A673 (cell line): ENCODE results near the gene TXNRD1. TPM values are rescaled to one million over a fixed set of nuclear protein-coding genes. Genes with fewer than 3 reads are reported as not detected.

ENCODE experiments used
- BruUV-seq: library from RNA; stranded (reverse); fragments of 400-500 nt; replicated peaks from 2 replicates; lab custom pipeline; 2021; lab: Mats Ljungman, UMichigan
- CTCF ChIA-PET: fragments of 300-600 bp; sonication (Branson Sonifier 250); formaldehyde crosslinking; loops from one replicate; lab custom pipeline; 2022; ENCODE audit warnings: antibody characterized with exemption; lab: Charles Lee
- POLR2A ChIA-PET: fragments of 300-600 bp; sonication (Branson Sonifier 250); formaldehyde crosslinking; loops from one replicate; lab custom pipeline; 2022; ENCODE audit warnings: antibody characterized with exemption; ENCODE audit not compliant: low non-redundant PET; lab: Charles Lee
- DNase-seq: peaks from one replicate; pipeline ENCODE4 v3.0.0-alpha.2; 2015; ENCODE audit warnings: low spot score
- H3K27ac ChIP-seq: fragments of 200-600 bp; sonication (generic); 2 replicates; pipeline ENCODE4 v1.5.1; 2016; ENCODE audit warnings: mixed run types, low read depth, mild to moderate bottlenecking, mixed read lengths, antibody characterized with exemption, low read length; ENCODE audit not compliant: poor library complexity, severe bottlenecking
- H3K27me3 ChIP-seq: fragments of 200-600 bp; sonication (generic); replicated peaks from 2 replicates; pipeline ENCODE4 v1.6.1; 2017; ENCODE audit warnings: mixed run types, low read depth, mild to moderate bottlenecking, mixed read lengths, antibody characterized with exemption, low read length; ENCODE audit not compliant: insufficient read depth, poor library complexity
- H3K36me3 ChIP-seq: fragments of 200-600 bp; sonication (generic); 2 replicates; pipeline ENCODE4 v1.6.1; 2016; ENCODE audit warnings: mixed run types, mild to moderate bottlenecking, mixed read lengths, antibody characterized with exemption, low read length; ENCODE audit not compliant: insufficient read depth, poor library complexity, severe bottlenecking
- H3K4me1 ChIP-seq: fragments of 200-600 bp; sonication (generic); 2 replicates; pipeline ENCODE4 v1.6.1; 2017; ENCODE audit warnings: mixed run types, mild to moderate bottlenecking, mixed read lengths, antibody characterized with exemption, low read length; ENCODE audit not compliant: insufficient read depth, poor library complexity, severe bottlenecking
- H3K4me3 ChIP-seq: fragments of 200-600 bp; sonication (generic); 2 replicates; pipeline ENCODE4 v1.5.1; 2016; ENCODE audit warnings: low read depth, mixed run types, mild to moderate bottlenecking, mixed read lengths, low read length; ENCODE audit not compliant: poor library complexity, severe bottlenecking
- H3K9me3 ChIP-seq: fragments of 200-600 bp; sonication (generic); 2 replicates; pipeline ENCODE4 v1.6.1; 2016; ENCODE audit warnings: mixed run types, low read depth, mild to moderate bottlenecking, mixed read lengths, antibody characterized with exemption, low read length; ENCODE audit not compliant: poor library complexity, severe bottlenecking
- CTCF ChIP-seq: fragments of 300-800, 200-600 bp; sonication (generic); conservative IDR thresholded peaks from 2 replicates; pipeline ENCODE4 v1.5.1; 2017; ENCODE audit warnings: low read depth, mild to moderate bottlenecking, antibody characterized with exemption, low read length, moderate library complexity, mixed read lengths
- EZH2 ChIP-seq: fragments of 200-600 bp; sonication (generic); IDR thresholded peaks from 2 replicates; pipeline ENCODE4 v1.6.1; 2017; ENCODE audit warnings: borderline replicate concordance, low read depth, mild to moderate bottlenecking, mixed read lengths, antibody characterized with exemption, low read length; ENCODE audit not compliant: poor library complexity, severe bottlenecking
- intact Hi-C: fragments of 100-400 bp; cut with micrococcal nuclease; formaldehyde crosslinking; loops from one replicate; pipeline ENCODE4 v1.10.0; 2022; ENCODE audit not compliant: unreplicated experiment
- total RNA-seq: library from RNA; stranded (reverse); gene quantifications from 2 replicates; pipeline ENCODE4 v1.2.3, GENCODE V29; 2021

TXNRD1 gene
- total RNA-seq, 1 experiment from 2014 or later: 226 TPM

DNA sequence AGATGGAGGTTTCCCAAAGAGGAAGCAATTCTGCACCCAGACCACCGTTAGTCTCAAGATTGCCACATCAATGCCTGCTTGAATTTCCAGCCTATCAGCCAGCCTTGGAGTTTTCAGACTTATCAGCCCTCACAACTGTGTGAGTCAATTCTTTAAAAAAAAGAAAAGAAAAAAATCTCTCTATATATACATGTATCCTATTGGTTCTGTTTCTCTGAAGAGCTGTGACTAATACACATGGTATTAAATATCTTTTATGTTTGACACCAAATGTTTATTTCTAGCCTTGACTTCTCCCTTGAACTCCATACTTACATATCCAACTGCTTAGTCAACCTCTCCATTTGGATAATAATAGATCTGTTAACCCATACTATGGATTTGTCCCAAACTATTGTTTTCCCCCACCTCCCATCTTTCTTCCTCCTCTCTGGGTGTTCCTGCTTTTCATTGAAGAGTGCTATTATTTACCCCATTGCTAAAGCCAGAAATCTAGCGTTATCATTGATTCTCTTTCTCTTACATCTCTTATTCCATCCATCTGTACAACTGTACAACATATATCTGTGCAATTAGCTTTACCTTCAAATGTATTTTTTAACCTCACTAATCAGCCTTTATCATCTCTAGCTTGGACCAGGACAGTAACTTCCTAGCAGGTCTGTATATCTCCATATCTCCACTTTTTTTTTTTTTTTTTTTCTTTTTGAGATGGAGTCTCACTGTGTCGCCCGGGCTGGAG is 65.3 kb downstream of the TXNRD1 start:
- TF ChIP-seq EZH2: no peak
- no peak for TF ChIP-seq CTCF
- Histone ChIP-seq H3K36me3 (no peaks in the 10 kb centered on the region), H3K27ac (no peak overlapping the region), H3K4me1 (peaks cover 5% of the 10 kb centered on the region), H3K27me3 (no peaks in the 10 kb centered on the region), H3K4me3 (no peak overlapping the region), H3K9me3 (no peaks in the 10 kb centered on the region)
- no peak for DNase-seq
- intact Hi-C loops: no loop called here
- BruUV-seq: no TSS peak
- POLR2A ChIA-PET: no interaction called here
- CTCF ChIA-PET: interaction anchor here (0.6 kb wide), 1 partner anchor 685 kb away, joined by 6 read pairs; no protein-coding TSS in a partner anchor

DNA sequence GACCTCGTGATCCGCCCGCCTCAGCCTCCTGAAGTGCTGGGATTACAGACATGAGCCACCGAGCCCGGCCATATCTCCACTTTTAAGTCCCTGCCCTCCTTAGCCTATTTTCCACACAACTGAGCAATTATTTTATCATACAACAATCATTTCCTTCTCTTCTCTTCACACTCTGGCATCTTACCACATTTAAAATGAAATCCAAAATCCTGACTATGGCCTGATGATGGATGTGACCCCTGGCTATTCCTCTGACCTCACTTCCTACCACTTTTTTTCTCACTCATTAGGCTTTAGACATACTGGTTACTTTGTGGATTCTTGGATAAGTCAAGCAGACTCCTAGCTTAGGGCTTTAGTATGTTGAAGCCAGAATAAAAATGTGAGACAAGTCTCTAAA is 66.1 kb downstream of the TXNRD1 start:
- TF ChIP-seq EZH2 (no peak), CTCF (no peak)
- H3K9me3 ChIP-seq: no peaks in the 10 kb centered on the region
- DNase-seq: no peak
- ChIA-PET CTCF (no interaction called here), POLR2A (no interaction called here)
- BruUV-seq: no TSS peak
- intact Hi-C loops: no loop called here
- peaks cover 12% of the 10 kb centered on the region for H3K4me1 ChIP-seq
- no peak overlapping the region for H3K4me3 ChIP-seq
- H3K27me3 ChIP-seq: no peaks in the 10 kb centered on the region
- no peaks in the 10 kb centered on the region for H3K36me3 ChIP-seq
- H3K27ac ChIP-seq: no peak overlapping the region

DNA sequence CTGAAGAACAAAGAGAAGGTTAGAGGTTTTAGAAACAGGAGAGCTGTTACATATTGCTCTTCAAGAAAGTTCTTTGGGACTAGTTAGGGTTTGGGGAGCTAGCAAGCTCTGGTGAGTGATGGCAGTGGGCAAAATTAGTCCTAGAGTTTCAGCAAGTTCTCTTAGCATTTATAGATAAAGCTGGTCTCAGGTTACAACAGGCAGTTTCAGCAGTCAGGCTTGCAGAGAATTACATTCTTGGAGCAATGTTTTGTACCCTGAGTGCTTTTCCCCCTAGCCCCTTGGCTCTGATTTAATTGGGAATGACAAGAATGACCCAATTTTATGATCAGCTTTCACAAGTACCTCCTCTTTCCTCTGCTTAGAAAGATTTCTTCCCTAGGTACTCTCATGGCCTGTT is 66.5 kb downstream of the TXNRD1 start:
- no peak for DNase-seq
- Histone ChIP-seq H3K27me3 (no peaks in the 10 kb centered on the region), H3K4me3 (no peak overlapping the region), H3K36me3 (no peaks in the 10 kb centered on the region), H3K27ac (no peak overlapping the region), H3K9me3 (no peaks in the 10 kb centered on the region), H3K4me1 (peaks cover 12% of the 10 kb centered on the region)
- no peak for TF ChIP-seq EZH2
- TF ChIP-seq CTCF: no peak
- ChIA-PET POLR2A (no interaction called here), CTCF (no interaction called here)
- intact Hi-C loops: no loop called here
- no TSS peak for BruUV-seq
